IMR-90 (cell line): ENCODE measurements around the gene TRPM8.

Experiments used
- CEBPB ChIP-seq: IDR thresholded peaks from 2 replicates; pipeline ENCODE4 v1.6.1; 2012; ENCODE audit warnings: low read depth, low read length, improper control_type of control experiment
- CHD1 ChIP-seq: IDR thresholded peaks from 2 replicates; pipeline ENCODE4 v1.6.1; 2012; ENCODE audit warnings: low read depth, low read length, improper control_type of control experiment
- FOS ChIP-seq: fragments of 150-350 bp; IDR thresholded peaks from 2 replicates; pipeline ENCODE4 v1.6.1; 2016; ENCODE audit warnings: low read depth, low read length
- MAFK ChIP-seq: IDR thresholded peaks from 2 replicates; pipeline ENCODE4 v1.6.1; 2012; ENCODE audit warnings: low read depth, low read length, improper control_type of control experiment
- MXI1 ChIP-seq: IDR thresholded peaks from 2 replicates; pipeline ENCODE4 v1.6.1; 2012; ENCODE audit warnings: low read depth, mild to moderate bottlenecking, low read length, moderate library complexity, borderline replicate concordance
- NFE2L2 ChIP-seq: fragments of 150-350 bp; IDR thresholded peaks from 2 replicates; pipeline ENCODE4 v1.6.1; 2016; ENCODE audit warnings: low read depth, mild to moderate bottlenecking, low read length
- POLR2A ChIP-seq: IDR thresholded peaks from 2 replicates; pipeline ENCODE4 v1.6.1; 2012; ENCODE audit warnings: mild to moderate bottlenecking, low read depth, low read length
- RAD21 ChIP-seq: IDR thresholded peaks from 2 replicates; pipeline ENCODE4 v1.6.1; 2012; ENCODE audit warnings: low read length, improper control_type of control experiment
- RCOR1 ChIP-seq: IDR thresholded peaks from 2 replicates; pipeline ENCODE4 v1.6.1; 2012; ENCODE audit warnings: mild to moderate bottlenecking, low read length, improper control_type of control experiment; ENCODE audit not compliant: insufficient replicate concordance
- RFX5 ChIP-seq: IDR thresholded peaks from 2 replicates; pipeline ENCODE4 v1.8.0; 2012; ENCODE audit warnings: low read depth, mild to moderate bottlenecking, low read length, moderate library complexity
- TF ChIP-seq, protein P1 (sequence below): conservative IDR thresholded peaks from 2 replicates; pipeline ENCODE4 v1.5.1; 2012; ENCODE audit warnings: mild to moderate bottlenecking, low read depth, low read length, improper control_type of control experiment
- TF ChIP-seq, protein P2 (sequence below): fragments of 150-350 bp; IDR thresholded peaks from 2 replicates; pipeline ENCODE4 v1.6.1; 2016; ENCODE audit warnings: low read depth, mild to moderate bottlenecking, low read length, moderate library complexity, borderline replicate concordance

DNA sequence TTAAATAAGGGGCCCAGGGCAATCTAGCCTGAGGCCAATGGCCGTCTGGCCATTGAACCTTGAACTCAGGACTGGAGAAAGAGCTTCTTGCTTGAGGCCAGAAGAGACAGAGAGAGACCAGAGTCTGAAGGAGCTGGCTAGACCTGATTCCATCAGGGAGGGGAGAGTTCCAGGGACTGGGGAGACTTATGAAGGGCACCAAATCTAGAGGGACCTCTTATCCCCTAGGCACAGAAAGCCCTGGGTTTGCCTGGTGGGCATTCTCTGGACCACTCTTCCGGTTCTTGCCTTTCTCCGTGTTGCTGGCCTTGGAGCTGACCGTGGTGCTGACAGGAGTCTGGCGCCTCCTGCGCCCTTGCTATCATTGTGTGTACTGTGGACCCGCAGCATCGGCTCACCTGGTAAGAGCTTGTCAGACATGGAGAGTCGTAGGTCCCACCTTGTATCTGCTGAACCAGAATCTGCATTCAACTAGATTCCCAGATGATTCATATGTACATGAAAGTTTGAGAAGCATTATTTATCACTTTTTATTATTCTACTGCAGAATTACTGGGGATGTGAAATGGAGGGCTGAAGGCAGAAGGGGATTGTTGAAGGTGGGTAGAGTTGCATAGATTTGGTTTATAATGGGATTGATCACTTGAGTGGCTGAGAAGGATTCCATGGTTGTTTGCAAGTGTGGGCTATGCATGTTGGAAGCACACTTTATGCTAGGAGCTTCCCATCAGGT lies 4.3 kb upstream of the TRPM8 start:
- no peak for TF ChIP-seq FOS
- TF ChIP-seq RAD21 = no peak
- TF ChIP-seq, protein P1, sequence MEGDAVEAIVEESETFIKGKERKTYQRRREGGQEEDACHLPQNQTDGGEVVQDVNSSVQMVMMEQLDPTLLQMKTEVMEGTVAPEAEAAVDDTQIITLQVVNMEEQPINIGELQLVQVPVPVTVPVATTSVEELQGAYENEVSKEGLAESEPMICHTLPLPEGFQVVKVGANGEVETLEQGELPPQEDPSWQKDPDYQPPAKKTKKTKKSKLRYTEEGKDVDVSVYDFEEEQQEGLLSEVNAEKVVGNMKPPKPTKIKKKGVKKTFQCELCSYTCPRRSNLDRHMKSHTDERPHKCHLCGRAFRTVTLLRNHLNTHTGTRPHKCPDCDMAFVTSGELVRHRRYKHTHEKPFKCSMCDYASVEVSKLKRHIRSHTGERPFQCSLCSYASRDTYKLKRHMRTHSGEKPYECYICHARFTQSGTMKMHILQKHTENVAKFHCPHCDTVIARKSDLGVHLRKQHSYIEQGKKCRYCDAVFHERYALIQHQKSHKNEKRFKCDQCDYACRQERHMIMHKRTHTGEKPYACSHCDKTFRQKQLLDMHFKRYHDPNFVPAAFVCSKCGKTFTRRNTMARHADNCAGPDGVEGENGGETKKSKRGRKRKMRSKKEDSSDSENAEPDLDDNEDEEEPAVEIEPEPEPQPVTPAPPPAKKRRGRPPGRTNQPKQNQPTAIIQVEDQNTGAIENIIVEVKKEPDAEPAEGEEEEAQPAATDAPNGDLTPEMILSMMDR = no peak
- no peak for TF ChIP-seq POLR2A
- no peak for TF ChIP-seq MAFK
- TF ChIP-seq RFX5 = no peak
- TF ChIP-seq CEBPB = no peak
- TF ChIP-seq, protein P2, sequence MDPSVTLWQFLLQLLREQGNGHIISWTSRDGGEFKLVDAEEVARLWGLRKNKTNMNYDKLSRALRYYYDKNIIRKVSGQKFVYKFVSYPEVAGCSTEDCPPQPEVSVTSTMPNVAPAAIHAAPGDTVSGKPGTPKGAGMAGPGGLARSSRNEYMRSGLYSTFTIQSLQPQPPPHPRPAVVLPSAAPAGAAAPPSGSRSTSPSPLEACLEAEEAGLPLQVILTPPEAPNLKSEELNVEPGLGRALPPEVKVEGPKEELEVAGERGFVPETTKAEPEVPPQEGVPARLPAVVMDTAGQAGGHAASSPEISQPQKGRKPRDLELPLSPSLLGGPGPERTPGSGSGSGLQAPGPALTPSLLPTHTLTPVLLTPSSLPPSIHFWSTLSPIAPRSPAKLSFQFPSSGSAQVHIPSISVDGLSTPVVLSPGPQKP = no peak
- no peak for TF ChIP-seq MXI1
- no peak for TF ChIP-seq RCOR1
- TF ChIP-seq NFE2L2 = no peak
- TF ChIP-seq CHD1 = no peak
